Measurements from ENCODE around the gene ST3GAL6. TPM values are rescaled to one million over a fixed set of nuclear protein-coding genes. Genes with fewer than 3 reads are reported as not detected.

ST3GAL6 gene
- total RNA-seq, 4 donors from 2014 or later: 3.9 to 5.3 (median 4.4) TPM

DNA sequence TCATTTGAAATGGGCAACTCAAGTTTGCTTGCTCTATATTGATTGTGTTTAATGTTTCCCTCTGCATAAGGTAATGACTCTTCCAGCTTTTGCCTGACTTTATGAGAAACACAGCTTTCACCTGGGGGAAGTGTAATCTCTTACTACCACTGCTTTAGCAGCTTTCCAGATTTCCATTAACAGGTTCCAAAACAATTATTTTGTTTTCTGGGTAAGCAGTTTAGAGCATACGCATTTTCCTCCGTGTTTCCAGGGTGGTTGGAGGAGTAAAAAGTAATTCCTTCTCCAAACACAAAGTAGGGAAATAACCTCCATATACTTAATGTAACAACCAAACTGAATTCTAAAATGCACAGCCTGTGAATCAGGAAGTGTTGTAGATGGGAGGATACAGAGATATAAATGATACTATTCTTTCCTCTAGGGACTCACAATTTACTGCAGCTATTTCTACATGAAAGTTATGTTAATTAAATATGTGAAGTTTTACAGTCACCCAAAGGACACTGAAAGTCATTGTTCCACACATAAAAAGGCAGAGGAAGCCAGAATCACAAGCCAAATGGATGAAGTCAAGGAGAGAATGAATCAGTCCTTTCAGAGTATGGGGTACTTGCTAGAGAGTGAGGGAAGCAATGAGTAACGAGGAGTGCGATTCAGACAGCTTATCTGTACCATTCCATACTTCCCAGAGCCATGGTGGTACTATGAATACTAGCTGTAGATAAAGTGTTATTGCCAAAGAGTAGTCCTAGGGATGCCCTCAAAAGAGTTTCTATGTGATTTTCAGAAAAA lies 16.6 kb downstream of the ST3GAL6 start:
- peak overlapping the region in 3 of 4 donors; percentile 13 to 36 (median 25) for H3K27ac ChIP-seq
- DNase-seq: no peak
- H3K4me3 ChIP-seq: no peak overlapping the region
- H3K4me1 ChIP-seq: peaks cover 0 to 17% (median 0%) of the 10 kb centered on the region in 3 donors
- WGBS, 2 donors: 83 to 89% methylated on average over 4 of the region's 4 CpGs
- no peak for TF ChIP-seq POLR2A (IDR thresholded peaks at IDR 0.05)
- TF ChIP-seq, protein P1, sequence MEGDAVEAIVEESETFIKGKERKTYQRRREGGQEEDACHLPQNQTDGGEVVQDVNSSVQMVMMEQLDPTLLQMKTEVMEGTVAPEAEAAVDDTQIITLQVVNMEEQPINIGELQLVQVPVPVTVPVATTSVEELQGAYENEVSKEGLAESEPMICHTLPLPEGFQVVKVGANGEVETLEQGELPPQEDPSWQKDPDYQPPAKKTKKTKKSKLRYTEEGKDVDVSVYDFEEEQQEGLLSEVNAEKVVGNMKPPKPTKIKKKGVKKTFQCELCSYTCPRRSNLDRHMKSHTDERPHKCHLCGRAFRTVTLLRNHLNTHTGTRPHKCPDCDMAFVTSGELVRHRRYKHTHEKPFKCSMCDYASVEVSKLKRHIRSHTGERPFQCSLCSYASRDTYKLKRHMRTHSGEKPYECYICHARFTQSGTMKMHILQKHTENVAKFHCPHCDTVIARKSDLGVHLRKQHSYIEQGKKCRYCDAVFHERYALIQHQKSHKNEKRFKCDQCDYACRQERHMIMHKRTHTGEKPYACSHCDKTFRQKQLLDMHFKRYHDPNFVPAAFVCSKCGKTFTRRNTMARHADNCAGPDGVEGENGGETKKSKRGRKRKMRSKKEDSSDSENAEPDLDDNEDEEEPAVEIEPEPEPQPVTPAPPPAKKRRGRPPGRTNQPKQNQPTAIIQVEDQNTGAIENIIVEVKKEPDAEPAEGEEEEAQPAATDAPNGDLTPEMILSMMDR (IDR thresholded peaks at IDR 0.05): no peak
- intact Hi-C loops (cut with DNase I): no loop called here
- H3K36me3 ChIP-seq: no peaks in the 10 kb centered on the region
- H3K9me3 ChIP-seq: no peaks in the 10 kb centered on the region
- no peaks in the 10 kb centered on the region for H3K27me3 ChIP-seq

DNA sequence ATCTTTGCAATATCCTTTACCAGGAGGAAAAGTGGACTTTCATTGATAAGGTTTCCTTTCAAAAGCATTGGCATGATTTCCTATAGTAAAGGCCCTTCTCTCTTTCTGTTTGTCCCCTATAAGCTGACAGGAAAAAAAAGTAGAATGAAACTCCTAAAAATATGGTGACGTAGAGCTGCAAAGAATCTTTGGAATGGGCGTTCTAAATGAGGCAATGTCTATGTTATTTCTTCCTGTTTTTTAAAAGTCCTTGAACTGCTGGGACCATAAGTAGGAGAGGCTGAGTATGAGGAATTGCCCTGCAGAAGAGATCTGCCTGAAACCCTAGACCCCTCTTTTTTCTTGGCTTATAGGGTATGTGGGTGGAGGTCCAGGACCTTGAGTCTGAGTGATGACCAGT lies 17.2 kb downstream of the ST3GAL6 start:
- Histone ChIP-seq H3K4me3 (no peak overlapping the region), H3K36me3 (no peaks in the 10 kb centered on the region), H3K4me1 (peaks cover 0 to 23% (median 0%) of the 10 kb centered on the region in 3 donors), H3K9me3 (no peaks in the 10 kb centered on the region), H3K27me3 (no peaks in the 10 kb centered on the region), H3K27ac (no peak overlapping the region)
- 88 to 89% methylated on average over 2 of the region's 2 CpGs for WGBS, 2 donors
- TF ChIP-seq POLR2A (IDR thresholded peaks at IDR 0.05): no peak
- TF ChIP-seq, protein P1 (IDR thresholded peaks at IDR 0.05): no peak
- intact Hi-C loops (cut with DNase I): no loop called here
- no peak for DNase-seq

DNA sequence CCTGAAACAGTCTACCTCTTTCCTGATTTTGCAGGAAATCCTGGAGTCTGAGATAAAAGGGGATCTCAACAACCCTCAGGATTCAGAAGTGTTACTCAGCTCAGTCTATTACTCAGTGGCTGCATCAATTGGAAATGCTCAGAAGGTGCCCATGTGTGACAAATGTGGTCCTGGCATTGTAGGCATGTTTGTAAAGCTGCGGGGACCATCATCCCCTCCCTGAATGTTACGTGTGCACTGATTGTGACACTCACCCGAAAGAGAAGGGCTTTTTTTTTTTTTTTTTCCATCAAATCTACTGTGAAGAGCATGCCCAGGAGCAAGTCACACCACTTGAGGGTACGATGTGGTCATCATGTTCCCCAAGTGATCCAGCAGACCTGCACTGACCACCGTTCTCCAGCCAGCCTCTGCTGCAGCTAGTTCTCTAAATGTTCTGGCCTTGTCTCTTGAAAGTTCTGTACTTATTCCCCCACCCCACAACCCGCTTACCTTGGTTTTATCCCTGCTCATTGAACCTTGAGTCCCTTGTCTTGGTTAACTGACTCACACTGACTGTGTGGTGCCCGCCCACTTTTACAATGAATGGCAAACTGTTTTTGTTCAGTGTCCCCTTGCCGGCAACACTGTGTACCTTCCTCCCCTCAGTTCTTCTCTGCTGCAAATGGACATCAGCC lies 19.8 kb downstream of the ST3GAL6 start:
- intact Hi-C loops (cut with DNase I): no loop called here
- Histone ChIP-seq H3K4me1 (peaks cover 0 to 20% (median 0%) of the 10 kb centered on the region in 3 donors), H3K36me3 (no peaks in the 10 kb centered on the region), H3K9me3 (no peaks in the 10 kb centered on the region), H3K27me3 (no peaks in the 10 kb centered on the region), H3K4me3 (no peak overlapping the region), H3K27ac (no peak overlapping the region)
- TF ChIP-seq, protein P1 (IDR thresholded peaks at IDR 0.05): no peak
- no peak for TF ChIP-seq POLR2A (IDR thresholded peaks at IDR 0.05)
- no peak for DNase-seq
- 87 to 88% methylated on average over 8 of the region's 8 CpGs for WGBS, 2 donors

DNA sequence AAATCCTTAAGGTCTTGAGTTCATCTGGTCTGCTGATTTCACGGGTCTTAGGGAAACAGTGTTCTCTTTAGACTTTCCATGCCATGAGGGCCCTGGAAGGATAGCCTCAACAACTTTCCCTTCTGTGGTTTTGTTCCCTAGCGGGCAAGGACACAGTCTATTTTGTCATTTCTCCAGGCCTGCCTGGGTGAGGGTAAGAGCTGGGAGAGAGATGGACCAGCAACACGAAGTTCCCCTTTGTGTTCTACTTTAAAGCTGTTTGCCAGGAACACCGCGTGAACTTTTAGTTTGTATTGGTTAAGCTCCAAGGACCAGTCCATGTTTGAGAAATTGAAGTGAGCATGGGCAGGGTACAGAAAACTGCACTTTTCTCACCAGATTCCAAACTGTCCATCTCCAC lies 20.9 kb downstream of the ST3GAL6 start:
- no peak overlapping the region for H3K4me3 ChIP-seq
- peaks cover 0 to 13% (median 0%) of the 10 kb centered on the region in 3 donors for H3K4me1 ChIP-seq
- TF ChIP-seq, protein P1 (IDR thresholded peaks at IDR 0.05): no peak
- no peak for TF ChIP-seq POLR2A (IDR thresholded peaks at IDR 0.05)
- WGBS, 2 donors: 65 to 79% methylated on average over 5 of the region's 5 CpGs
- no peaks in the 10 kb centered on the region for H3K9me3 ChIP-seq
- no peaks in the 10 kb centered on the region for H3K27me3 ChIP-seq
- intact Hi-C loops (cut with DNase I): no loop called here
- no peak overlapping the region for H3K27ac ChIP-seq
- no peaks in the 10 kb centered on the region for H3K36me3 ChIP-seq
- no peak for DNase-seq
